HG03097 (cell line): ENCODE measurements around the gene FBXL17.

ENCODE experiments used
- ATAC-seq: cut with Tn5 transposase; IDR thresholded peaks from one replicate; pipeline ENCODE4 v1.9.1; 2021; ENCODE audit not compliant: unreplicated experiment, low FRiP score

FBXL17 gene

DNA sequence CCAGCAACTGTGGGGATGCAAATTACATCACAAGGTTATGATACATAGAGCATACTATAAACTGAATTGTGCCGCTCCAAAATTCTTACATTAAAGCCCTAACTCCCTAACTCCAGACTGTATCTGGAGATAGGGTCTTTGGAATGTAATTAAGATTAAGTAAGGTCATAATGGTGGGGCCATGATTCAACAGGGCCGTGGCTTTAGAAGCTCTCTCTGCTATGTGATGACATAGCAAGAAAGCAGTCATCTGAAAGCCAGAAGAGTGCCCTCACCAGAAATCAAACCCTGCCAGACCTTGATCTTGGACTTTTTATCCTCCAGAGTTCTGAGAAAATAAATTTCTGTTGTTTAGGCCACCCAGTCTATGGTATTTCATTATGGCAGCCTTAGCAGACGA is 123.9 kb downstream of the FBXL17 start:
- ATAC-seq, result no peak

DNA sequence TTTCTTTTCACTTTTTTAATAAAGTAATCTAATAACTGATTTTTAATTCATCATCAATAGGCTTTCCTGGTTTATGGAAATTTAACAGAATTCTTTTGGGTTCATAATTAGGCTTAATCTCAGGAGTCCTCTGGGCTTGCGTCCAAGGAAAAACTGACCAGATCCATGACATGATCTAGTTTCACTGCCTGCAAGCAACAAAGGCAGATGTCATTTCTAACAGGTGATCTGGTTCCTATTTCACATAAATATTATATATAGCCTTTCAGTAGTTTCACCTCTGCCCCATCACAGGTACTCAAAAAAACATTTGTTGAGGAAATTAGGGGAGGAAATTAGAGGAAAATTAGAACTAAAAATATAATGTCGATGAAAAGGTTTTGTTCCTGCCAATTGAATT is 126.4 kb downstream of the FBXL17 start:
- ATAC-seq, result no peak

DNA sequence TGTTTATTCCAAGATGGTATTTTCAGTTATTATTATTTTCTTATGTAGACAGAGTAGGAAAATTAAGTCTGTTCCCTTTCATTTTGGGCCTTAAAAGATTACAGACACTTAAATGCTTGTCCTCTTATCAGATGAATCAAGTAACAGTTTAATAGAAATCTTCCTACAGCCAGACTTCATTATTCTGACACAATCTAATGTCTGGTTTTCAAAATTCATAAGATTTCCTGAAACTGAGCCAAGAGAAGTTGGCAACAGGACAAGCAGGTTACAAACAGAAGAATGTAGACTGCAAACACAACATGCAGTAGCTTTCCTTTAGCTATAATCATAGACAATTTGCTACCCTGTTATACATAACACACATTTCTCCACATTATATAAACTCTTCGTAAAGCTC is 130.5 kb downstream of the FBXL17 start:
- ATAC-seq, result no peak

DNA sequence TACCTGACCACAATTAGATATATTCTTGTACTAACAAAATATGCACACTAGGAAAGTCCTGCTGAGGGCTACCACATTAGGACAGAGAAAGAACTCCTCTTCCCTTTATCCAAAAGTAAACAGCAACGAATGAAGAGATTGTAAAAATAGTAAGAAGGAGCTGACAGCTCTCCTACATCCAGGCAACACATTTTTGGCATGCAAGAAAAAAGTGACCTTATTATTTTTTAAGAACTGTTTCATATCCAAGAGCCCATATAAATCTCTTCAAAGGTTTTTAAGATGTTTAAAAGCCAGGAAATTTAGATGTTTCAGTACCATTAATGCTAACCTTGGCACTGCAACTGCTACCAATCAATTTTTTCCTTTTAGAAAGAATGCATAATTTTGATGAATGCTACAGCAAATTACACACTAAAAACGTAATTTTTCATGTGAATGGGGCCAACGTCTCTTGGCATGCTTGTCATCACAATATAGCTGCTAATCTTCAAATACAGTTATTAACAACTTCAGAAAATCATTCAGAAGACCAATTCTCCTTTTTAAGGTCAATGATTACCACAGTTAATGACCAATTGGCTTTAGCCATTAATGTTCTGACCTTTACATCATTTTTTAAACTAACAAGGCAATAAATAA is 132.0 kb downstream of the FBXL17 start:
- ATAC-seq, result no peak

DNA sequence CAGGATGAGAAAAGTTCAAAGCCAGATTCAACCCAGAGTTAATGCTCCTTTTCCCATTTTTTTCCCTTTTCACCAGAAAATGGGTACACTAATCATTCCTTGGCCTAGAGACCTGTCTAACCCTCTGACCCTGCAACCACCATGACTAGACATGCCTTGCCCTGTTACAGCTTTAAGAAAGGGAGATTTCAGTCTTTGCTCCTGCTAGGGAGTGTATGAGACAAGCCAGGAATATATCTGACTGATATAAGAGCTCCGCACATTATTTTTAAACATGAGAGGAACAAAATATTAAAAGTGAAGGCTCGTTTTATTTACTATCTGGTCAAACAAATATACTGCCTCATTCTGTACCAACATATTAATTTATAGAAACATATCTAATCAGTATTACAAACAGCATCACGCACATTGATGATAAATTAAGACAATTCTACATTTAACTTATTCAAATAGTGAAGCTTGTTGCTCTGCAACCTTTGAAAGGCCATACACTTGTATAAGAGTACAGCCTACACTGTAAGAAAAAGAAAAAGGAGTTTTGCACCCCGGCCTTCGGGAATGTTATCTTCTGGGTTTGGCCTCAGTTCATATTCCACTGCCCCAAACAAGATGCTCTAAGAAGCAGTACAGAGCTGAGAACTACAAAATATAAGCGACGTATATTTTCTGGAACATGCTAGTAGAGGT is 132.7 kb downstream of the FBXL17 start:
- ATAC-seq, result no peak

DNA sequence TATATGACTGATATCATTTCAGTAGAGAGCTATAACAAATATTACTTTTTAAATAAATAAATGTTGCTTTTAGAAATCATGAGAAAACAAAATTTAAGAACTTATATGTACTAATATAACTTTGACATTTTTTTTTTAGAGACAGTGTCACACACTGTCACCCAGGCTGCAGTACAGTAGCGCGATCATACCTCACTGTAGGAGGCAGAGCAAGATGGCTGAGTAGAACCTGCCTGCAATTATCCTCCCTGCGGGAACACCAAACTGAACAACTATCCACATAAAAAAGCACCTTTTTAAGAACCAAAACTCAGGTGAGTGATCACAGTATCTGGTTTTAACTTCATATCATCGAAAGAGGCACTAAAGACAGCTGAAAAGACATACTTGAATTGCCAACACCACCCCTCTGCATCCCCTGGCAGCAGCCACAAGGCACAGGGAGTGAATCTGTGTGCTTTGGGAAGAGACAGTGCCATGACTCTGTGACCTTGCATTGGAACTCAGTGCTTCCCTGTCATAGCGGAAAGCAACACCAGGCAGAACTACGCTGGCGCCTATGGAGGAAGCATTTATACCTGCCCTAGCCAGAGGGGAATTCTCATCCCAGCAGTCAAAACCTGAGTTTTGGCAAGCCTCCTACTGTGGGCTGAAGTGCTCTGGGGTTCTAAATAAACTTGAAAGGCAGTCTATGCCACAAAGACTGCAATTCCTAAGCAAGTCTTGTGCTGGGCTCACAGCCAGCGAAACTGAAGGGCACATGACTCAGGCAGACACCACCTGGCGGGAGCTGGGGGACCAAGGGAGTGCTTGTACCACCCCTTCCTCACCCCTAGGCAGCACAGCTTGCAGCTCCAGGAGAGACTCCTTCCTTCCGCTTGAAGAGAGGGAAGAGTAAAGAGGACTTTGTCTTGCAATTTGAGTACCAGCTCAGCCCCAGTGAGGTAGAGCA is 142.7 kb downstream of the FBXL17 start:
- no peak for ATAC-seq

DNA sequence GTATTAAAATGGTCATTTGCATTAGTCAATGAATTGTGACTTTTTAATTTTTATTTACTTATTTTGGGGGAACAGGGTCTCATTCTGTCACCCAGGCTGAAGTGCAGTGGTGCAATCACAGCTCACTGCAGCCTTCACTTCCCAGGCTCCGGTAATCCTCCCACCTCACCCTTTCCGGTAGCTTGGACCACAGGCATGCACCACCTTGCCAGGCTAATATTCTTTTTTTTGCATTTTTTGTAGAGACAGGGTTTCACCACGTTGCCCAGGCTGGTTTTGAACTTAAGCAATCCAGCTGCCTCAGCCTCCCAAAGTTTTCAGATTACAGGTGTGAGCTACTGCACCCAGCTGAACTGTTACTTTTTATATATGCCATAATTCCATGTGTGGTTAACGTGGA is 143.4 kb downstream of the FBXL17 start:
- ATAC-seq, result no peak

DNA sequence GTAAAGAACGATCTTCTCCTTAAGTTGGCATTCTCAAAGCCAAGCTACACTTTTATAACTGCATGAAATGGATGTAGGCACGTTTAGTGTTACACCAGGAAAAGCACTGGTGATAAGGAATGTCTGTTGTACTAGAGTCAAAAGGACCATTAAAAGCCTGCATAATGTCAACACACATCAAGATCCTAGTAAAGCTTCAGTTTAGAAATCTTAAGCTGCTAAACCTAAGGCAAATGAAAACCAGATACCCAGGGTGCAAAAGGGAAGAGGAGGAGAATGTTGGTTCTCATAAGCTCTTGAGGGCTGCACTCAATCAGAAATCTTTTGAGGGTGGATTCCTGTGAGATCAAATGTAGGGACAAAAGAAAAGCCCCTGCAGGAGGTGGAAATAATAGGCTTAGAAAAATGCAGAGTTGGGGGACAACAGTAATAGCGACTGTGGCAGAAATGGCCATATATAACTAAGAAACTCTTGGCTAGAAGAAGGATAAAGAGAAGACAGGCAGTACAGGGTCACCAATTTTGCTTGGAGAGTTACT is 148.2 kb downstream of the FBXL17 start:
- ATAC-seq, result no peak

DNA sequence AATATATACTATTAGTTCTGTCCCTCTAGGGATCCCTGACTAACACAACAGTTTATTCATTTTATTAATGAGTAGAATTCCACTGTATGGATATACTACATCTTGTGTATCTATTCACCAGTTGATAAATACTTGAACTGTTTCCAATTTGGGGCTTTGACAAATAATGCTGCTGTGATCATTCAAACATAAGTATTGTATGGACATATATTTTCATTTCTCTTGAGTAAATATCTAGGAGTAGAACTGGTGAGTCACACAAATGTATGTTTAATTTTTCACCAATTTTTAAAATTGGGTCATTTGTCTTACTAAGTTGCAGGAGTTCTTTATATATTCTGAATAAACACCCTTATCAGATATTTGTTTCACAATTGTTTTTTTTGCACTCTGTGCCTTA is 149.1 kb downstream of the FBXL17 start:
- no peak for ATAC-seq

DNA sequence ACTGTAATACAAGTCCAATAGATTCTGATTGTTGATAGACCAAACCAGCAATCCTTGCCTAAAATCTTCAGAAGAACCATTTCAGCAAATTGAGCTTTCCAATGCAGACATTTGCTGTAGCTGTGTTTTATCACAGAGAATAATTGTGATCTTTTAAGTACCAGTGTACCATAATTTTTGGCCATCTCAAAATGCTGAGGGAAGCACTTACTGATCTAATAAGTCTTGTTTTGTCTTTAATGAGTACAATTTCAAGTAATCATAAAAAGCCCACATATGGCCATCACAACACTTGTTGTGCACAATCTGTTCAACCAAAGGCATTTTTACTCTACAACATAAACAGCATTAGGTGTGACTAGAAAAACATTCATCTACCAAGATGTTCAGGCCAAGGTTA is 159.9 kb downstream of the FBXL17 start:
- no peak for ATAC-seq

DNA sequence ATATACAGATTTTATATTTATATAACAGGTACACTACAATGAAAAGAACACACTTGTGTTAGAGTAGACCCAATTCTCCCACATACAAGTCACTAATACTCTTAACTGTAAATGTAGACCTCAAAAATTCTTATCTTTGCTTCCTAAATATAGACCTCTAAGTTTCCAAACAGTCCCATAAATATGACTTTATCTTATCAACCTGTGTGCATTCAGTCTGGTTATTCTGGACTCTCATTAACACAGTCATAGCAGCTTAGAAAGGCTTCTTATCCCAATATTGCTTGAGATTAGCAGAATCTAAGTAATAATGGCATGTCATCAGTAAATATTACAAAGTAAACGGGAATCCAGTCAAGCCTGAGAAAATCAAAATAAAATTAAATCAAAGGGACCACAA is 161.1 kb downstream of the FBXL17 start:
- no peak for ATAC-seq

DNA sequence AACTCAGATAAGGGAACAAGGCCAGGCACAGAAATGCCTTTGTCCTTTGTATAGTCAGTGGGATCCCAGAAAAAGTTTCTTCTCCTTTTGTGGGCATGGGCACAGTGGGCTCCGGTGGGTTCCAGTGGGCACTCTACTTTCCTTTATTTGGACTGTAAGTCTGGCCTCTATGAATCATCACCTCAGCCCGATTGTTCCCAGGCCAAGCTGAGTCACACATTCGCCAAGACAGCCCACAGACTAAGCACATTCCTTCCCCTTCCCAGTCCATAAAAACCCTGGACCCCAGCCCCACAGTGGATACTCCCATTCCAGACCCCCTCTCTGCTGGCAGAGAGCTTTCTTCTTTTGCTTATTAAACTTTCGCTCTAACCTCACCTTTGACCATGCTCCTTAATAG is 165.0 kb downstream of the FBXL17 start:
- ATAC-seq, result no peak

DNA sequence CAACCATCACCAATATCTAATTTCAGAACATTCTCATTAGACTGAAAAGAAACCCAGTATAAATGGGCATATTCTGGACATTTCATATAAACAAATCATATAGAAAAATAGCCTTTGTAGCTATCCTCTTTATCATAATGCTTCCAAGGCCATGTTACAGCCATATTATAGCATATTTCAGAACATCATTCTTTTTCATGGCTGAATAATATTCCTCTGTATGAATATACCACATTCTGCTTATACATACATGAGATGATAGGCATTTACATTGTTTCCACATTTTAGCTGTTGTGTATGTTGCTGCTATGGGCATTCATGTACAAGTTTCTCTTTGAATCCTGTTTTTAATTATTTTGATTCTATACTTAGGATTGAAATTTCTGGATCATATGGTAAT is 167.0 kb downstream of the FBXL17 start:
- ATAC-seq, result no peak

DNA sequence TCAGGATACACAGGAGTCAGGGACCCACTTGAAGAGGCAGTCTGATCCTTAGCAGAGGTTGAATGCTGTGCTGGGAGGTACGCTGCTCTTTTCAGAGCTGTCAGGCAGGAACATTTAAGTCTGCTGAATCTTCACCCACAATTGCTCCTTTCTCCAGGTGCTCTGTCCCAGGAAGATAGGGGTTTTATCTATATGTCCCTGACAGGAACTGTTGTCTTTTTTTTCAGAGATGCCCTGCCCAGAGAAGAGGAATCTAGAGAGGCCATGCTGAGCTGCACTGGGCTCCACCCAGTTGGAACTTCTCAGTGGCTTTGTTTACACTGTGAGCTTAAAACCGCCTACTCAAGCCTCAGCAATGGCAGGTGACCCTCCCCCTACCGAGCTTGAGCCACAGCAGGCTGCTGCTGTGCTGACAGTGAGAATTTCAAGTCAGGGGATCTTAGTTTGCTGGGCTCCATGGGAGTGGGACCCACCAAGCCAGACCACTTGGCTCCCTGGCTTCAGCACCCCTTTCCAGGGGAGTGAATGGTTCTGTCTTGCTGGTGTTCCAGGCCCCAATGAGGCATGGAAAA is 169.0 kb downstream of the FBXL17 start:
- ATAC-seq, result no peak

DNA sequence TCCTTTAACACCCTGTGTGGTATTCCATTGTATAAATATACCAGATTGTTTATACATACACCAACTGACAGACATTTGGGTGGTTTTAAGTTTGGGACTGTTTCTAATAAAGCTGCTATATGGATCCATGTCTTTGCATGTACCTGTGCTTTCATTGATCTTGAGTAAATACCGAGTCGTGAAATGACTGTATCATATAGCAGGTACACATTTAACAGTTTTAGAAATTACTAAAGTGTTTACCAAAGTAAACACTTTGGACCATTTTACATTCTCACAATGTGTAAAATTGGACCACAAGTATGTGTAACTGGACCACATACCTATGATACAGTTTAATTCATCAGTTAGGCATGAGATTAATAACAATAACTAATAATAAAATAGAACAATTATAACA is 175.2 kb downstream of the FBXL17 start:
- no peak for ATAC-seq

DNA sequence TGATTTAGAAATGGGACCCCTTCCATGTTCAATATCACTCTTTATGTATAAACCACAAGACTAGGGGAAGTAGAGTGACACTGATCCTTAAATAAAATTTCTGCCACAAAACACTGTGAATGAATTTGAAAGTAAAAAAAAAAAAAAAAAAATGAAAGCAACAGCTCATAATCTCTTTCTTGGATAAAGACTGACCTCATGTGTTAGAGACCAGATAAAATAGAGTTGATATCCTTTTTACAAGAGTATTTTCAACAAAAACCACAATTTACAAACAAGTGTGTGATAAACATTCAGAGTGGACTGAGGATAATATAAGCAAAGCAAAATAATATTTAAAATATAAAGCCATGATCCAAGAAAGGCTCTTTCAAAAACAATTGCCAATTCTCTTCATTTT is 180.2 kb downstream of the FBXL17 start:
- no peak for ATAC-seq

DNA sequence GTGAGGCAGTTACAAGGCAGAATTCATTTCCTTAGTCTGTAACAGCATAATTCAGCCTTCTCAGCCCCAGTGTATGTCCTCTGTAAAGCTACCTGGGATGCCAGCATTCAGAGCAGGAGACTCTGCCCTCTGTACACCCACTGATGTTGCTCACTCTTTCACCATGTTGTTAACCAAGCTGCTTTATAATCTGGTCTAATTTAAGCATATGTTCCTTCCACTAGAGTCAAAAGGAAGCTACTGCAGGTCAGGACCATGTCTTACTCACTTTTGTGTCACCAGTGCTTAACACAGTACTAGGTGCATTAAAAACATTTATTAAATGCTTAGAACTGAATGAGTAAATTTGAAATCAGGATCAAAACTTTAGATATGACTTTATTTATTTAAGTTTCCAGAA is 185.6 kb downstream of the FBXL17 start:
- no peak for ATAC-seq

DNA sequence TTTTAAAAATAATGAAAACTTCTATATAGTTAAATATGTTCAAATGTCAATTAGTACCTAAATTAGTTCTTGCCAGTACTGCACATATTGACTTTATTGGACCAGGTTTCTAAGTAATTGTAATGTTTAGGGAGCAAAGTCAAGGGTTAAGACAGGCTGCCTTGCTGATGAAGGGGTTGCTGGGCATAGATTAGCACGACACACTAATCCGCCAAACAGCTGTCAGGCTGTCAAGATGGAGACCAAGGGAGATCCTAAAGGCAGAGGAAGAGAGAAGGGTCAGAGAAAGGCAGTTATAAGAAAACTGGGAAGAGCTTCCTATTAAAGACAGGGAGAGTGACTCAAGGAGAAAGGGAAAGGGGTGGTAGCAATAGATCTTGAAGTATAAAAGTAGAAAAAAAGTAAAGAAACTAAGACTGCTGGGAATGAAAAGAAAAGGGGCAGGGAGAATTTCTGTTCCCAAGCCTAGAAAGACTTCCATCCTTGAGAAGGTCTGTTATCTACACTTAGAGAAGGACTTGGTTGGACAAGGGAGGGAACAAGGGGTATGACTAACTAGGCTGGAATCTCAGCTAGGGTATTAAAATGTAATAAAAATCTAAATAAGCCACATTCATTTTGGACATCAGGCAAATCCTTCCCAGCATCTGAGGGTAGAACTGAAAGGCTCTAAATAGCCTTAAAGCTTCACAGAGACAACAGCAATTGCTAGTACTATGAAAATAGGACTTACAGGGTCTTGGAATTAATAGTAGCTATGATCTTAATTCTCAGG is 188.7 kb downstream of the FBXL17 start:
- ATAC-seq, result no peak

DNA sequence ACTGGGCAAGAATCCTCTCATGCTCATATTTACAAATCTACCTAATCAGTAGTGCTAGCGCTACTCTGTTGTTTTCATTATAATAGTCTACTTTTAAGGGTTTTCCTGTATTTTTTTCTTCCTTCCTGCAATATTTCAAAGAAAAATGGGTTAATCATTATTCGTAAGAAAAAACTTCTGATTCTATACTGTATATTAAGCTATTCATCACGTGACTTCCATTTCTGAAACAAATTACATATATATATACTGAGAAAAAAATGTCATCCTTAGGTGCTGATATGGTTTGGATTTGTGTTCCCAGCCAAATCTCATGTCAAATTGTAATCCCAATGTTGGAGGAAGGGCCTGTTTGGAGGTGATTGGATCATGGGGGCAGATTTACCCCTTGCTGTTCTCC is 197.0 kb downstream of the FBXL17 start:
- no peak for ATAC-seq

DNA sequence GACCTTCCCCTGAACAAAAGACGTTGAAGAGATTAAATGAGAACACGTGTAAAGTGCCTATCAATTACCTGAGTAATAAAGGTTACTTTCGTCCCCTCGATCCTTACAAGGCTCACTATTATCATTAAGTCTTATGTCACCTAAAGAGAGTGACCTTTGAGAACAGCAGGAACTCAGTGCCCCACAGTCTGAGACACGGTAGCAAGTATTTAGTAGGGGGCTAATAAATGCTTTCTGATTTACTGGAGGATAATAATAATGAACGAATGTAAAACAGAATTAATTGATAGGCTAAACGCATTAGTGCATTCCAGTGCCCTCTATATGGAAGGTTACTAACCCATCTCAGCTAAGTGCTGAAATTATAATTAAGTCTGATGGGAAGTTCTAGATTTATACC is 199.9 kb downstream of the FBXL17 start:
- ATAC-seq, result no peak
